Stimulated activated CD4-positive, alpha-beta T cell treated with anti-CD3 and anti-CD28 coated beads, TNF-alpha, amount 100 ng/mL, for 48 hours (primary cell): ENCODE data around the gene RCOR1.
A peak's percentile ranks its signal among the peaks of the same experiment; 100 is the strongest.
"Not testable (repeated sequence)": the region's sequence is repeated elsewhere in the genome, so short reads cannot be mapped to it uniquely, and the experiment has no call there.

Experiments used
- DNase-seq, 3 donors: peaks; one replicate each; pipeline ENCODE4 v3.0.0-alpha.2; 2020; ENCODE audit warnings: low read depth in 3 of 3

Gene RCOR1

GRCh38 chr14:102591944-102592762 is at the start of gene RCOR1:
Gene RCOR1 (plus strand): TSS chr14:102592649. CDS start chr14:102592887, 238 bp downstream.
- peak; percentile 96 to 98 (median 96) for DNase-seq

- DNase-seq: no peak
Observed at GRCh38 chr14:102544046-102544746, 48.3 kb upstream of the RCOR1 start.

GRCh38 chr14:102544747-102545460 is 47.5 kb upstream of the RCOR1 start:
- no peak for DNase-seq

- DNase-seq: no peak
Observed at GRCh38 chr14:102545461-102546265, 46.8 kb upstream of the RCOR1 start.

- no peak for DNase-seq
Observed at GRCh38 chr14:102548616-102549240, 43.7 kb upstream of the RCOR1 start.

DNA sequence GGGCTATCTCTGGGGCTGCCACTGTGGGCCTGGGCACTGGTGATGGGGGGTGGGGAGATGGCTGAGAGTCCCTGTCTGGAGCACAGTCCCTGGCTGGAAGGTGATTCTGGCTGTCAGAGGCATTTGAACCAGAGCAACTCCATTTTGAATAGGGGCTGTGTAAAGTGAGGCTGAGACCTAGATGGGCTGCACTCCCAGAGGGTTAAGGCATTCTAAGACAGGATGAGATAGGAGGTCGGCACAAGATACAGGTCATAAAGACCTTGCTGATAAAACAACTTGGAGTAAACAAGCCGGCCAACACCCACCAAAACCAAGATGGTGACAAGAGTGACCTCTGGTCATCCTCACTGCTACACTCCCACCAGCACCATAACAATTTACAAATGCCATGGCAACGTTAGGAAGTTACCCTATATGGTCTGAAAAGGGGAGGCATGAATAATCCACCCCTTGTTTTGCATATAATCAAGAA is 41.5 kb upstream of the RCOR1 start:
- not testable (repeated sequence) for DNase-seq

DNA sequence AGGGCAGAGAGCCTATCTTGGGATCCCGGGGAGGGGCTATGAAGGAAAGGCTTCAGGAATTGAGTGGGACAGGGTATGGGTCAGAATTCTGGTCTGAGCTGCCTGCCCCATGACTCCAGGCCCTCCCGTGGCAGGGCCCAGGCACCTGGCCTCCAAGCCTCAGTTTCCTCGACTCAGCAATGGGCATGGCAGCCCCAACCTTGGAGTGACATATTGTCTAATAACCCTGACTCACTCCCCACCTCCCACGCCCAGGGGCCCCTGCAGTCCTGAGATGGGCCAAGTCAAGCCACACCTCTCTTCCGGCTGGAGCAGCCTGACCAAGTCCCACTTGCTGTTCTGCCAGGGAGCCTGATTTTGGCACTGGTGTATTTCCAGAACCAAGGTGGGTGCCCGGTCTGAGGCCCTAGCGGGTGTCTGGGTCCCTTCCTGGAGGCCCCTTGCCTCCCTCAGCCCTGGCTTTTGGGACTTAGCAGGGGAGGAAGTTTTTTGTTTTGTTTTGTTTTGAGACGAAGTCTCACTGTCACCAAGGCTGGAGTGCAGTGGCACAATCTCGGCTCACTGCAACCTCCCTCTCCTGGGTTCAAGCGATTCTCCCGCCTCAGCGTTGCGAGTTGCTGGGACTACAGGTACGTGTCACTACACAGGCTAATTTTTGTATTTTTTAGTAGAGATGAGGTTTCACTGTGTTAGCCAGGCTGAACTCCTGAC is 40.3 kb upstream of the RCOR1 start:
- peak in 2 of 3 donors; percentile 38 to 43 for DNase-seq

DNA sequence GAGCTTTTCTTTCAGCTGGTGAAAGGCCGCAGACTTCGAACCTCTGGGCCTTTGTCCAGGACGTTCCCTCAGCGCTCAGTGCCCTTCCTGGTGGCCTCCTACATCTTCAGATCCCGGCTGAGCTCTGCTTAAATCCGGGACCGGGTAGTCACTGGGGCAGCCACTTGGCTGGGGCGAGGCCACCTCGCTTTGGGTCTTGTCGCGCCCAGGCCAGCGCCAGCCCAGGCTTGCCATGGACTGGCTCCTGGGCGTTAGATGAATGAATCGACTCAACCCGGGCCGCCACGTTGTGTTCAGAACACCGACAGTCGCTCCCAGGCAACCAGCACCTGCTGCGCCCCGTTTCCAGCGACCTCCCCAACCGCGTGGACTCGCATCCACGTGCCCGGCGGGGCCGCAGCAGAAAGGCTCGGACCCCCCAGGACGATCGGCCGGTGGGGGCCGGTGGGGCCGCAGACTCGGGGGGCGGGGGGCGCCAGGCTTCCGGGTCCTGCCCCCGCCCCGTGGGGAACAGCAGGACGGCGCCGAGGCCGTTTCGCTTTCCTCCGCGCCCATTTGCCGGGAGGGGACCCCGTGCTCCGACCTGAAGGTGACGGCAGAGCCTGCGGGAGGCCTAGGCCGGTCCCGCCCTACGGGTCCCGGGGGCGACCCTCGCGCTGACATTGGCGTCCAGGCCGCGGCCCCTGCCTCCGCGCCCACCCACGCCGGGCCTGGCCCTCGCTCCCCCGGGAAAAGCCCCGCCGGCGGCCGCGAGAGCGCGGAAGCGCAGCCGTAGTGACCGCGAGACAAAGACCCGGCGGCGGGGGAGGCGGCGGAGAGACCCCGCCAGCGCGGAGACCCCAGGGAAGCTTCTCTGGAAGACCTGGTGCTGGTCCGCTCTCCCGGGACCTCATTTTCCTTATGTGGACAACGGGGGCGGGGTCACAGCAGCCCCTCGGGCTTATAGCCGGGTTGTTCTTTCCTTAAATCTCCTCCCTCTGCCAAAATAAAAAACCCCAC is 37.3 kb upstream of the RCOR1 start:
- DNase-seq: peak in 2 of 3 donors; percentile 23 to 39

GRCh38 chr14:102556098-102556677 is 36.3 kb upstream of the RCOR1 start:
- DNase-seq: no peak

DNA sequence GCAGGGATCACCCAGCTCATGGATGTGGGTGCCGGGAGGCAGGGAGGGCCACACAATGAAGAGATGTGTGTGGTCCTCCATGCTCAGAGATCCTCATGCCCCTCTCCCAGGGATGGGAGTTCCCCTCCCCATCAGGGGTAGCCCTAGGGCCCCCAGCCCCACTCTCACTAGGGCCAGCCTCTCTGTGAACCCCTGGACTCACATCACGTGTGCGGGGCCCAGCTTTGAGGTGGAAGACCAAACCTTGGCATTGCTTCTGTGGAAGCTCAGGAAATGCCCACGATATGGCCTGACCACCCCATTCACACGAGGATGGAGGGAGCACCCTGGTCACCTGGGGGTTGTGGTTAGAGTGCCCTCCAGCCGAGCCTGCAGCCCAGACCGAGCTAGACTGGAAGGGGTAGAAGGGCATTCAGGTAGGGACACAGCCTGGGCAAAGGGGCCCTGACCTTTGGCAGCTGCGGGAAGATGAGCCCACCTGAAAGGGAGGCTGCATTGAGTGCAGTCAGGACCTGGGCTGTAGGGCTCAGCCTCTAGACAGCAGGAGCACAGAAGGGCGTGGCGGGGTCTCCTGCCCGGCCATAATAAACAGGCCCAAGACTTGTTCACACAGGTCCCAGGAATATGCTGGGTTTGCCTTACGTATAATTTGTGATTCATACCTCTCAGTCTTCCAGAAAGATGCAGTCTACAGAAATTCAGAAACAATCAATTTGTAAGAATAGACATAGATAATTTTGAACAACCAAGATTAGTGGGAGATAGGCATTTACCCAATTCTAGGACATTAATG is 34.8 kb upstream of the RCOR1 start:
- no peak for DNase-seq

DNA sequence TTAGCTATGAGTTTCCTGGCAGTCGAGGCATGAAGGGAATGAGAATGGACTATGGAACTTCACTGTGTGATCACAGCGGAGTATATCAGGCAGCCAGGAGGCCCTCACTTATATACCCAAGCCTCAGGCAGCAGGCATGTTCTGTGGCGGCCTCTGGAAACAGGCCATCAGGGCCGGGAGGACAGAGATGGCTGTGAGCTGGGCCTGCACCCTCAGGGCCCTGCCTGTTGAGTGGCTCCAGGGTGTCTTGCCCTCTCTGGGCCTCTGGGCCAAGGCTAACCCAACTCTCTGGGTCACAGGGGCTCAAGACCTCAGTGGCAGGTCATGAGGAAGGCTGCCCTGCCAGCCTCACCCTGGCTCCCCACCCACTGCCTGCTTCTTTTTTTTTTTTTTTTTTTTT is 33.9 kb upstream of the RCOR1 start:
- DNase-seq: no peak

- no peak for DNase-seq
Observed at GRCh38 chr14:102560458-102561261, 31.8 kb upstream of the RCOR1 start.

GRCh38 chr14:102565331-102565887 is 27.0 kb upstream of the RCOR1 start:
- DNase-seq: no peak

GRCh38 chr14:102565959-102566358 is 26.5 kb upstream of the RCOR1 start:
- no peak for DNase-seq

DNA sequence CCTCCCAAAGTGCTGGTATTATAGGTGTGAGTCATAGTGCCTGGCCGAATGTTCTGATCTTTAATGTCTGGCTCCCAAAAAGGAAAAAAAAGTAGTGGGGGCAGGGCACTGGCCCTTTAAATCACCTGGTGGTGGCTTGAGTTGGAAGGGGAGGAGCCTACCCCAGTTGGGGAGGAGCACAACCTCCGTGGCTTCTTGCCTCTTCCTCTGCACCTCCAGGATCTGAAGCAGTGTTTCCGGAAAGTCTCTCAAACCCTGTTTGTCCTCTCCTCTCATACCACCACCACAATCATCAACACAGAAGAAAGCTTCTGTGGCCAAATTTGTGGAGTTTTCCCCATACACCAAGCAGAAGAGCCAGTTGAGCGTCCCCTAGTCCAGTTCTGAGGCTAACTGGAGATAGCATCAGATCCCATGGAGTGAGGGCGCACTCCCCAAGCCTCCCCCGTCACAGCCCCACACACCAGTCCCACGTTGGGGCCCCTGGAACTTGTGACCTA is 24.3 kb upstream of the RCOR1 start:
- peak in 1 of 3 donors; percentile 56 for DNase-seq

GRCh38 chr14:102570334-102570995 is 22.0 kb upstream of the RCOR1 start:
- DNase-seq: no peak
